Measurements from ENCODE around the gene ACBD6.

ACBD6 gene

GRCh38 chr1:180524915-180525714 lies 22.7 kb upstream of the ACBD6 start:
- DNase-seq = no peak

GRCh38 chr1:180524160-180524914 lies 22.0 kb upstream of the ACBD6 start:
- DNase-seq = no peak

- no peak for DNase-seq
Measured at GRCh38 chr1:180522213-180522515, 19.8 kb upstream of the ACBD6 start.

GRCh38 chr1:180521474-180522212 lies 19.3 kb upstream of the ACBD6 start:
- DNase-seq = no peak

- no peak for DNase-seq
Measured at GRCh38 chr1:180519846-180520245, 17.5 kb upstream of the ACBD6 start.

- peak; percentile 70 for DNase-seq
Measured at GRCh38 chr1:180515857-180516388, 13.5 kb upstream of the ACBD6 start.

- no peak for DNase-seq
Measured at GRCh38 chr1:180515364-180515763, 13.0 kb upstream of the ACBD6 start.

- DNase-seq = no peak
Measured at GRCh38 chr1:180513531-180513930, 11.2 kb upstream of the ACBD6 start.

GRCh38 chr1:180510882-180511281 lies 8.5 kb upstream of the ACBD6 start:
- no peak for DNase-seq

GRCh38 chr1:180508725-180509097 lies 6.3 kb upstream of the ACBD6 start:
- no peak for DNase-seq

GRCh38 chr1:180507795-180508724 lies 5.7 kb upstream of the ACBD6 start:
- DNase-seq = no peak

- no peak for DNase-seq
Measured at GRCh38 chr1:180505732-180506335, 3.5 kb upstream of the ACBD6 start.

- DNase-seq = no peak
Measured at GRCh38 chr1:180504186-180504585, 1.8 kb upstream of the ACBD6 start.

- DNase-seq = no peak
Measured at GRCh38 chr1:180503280-180503862, 994 bp upstream of the ACBD6 start.

- DNase-seq = peak; percentile 92
Measured at GRCh38 chr1:180501865-180502360, 464 bp downstream of the ACBD6 start.

GRCh38 chr1:180500689-180501088 lies 1.7 kb downstream of the ACBD6 start:
- no peak for DNase-seq

GRCh38 chr1:180498594-180498993 lies 3.8 kb downstream of the ACBD6 start:
- DNase-seq = no peak

- no peak for DNase-seq
Measured at GRCh38 chr1:180497826-180498225, 4.6 kb downstream of the ACBD6 start.

- DNase-seq = no peak
Measured at GRCh38 chr1:180494370-180494769, 8.0 kb downstream of the ACBD6 start.

- no peak for DNase-seq
Measured at GRCh38 chr1:180489976-180490375, 12.4 kb downstream of the ACBD6 start.

- no peak for DNase-seq
Measured at GRCh38 chr1:180489313-180489712, 13.1 kb downstream of the ACBD6 start.

All from NCI-H146 (cell line).